GM08714 (cell line): ENCODE data around the gene ETAA1.

Experiments
- H3K4me3 ChIP-seq: fragments of 200-500 bp; sonication (Bioruptor generic); 2 replicates; pipeline ENCODE4 v1.5.1; 2014; ENCODE audit warnings: mild to moderate bottlenecking, low read length, inconsistent platforms
- ZNF274 ChIP-seq: IDR thresholded peaks from 2 replicates; pipeline ENCODE4 v1.6.1; 2012; ENCODE audit warnings: mild to moderate bottlenecking, low read depth, low read length

Gene ETAA1

GRCh38 chr2:67400560-67401485 is 3.7 kb downstream of the ETAA1 start:
- no peak overlapping the region for H3K4me3 ChIP-seq
- TF ChIP-seq ZNF274 = no peak

GRCh38 chr2:67408346-67408745 is 11.2 kb downstream of the ETAA1 start:
- TF ChIP-seq ZNF274 = no peak
- no peak overlapping the region for H3K4me3 ChIP-seq

- no peak overlapping the region for H3K4me3 ChIP-seq
- no peak for TF ChIP-seq ZNF274
Observed at GRCh38 chr2:67412424-67412823, 15.3 kb downstream of the ETAA1 start.

GRCh38 chr2:67414867-67415266 is 17.7 kb downstream of the ETAA1 start:
- no peak for TF ChIP-seq ZNF274
- no peak overlapping the region for H3K4me3 ChIP-seq

- no peak for TF ChIP-seq ZNF274
- H3K4me3 ChIP-seq = no peak overlapping the region
Observed at GRCh38 chr2:67416136-67416535, 19.0 kb downstream of the ETAA1 start.

- no peak overlapping the region for H3K4me3 ChIP-seq
- TF ChIP-seq ZNF274 = no peak
Observed at GRCh38 chr2:67423489-67423888, 26.4 kb downstream of the ETAA1 start.

GRCh38 chr2:67436221-67436620 is 39.1 kb downstream of the ETAA1 start:
- H3K4me3 ChIP-seq = no peak overlapping the region
- no peak for TF ChIP-seq ZNF274

- H3K4me3 ChIP-seq = no peak overlapping the region
- TF ChIP-seq ZNF274 = no peak
Observed at GRCh38 chr2:67437114-67437513, 40.0 kb downstream of the ETAA1 start.

GRCh38 chr2:67438337-67438736 is 41.2 kb downstream of the ETAA1 start:
- no peak overlapping the region for H3K4me3 ChIP-seq
- no peak for TF ChIP-seq ZNF274

- no peak overlapping the region for H3K4me3 ChIP-seq
- TF ChIP-seq ZNF274 = no peak
Observed at GRCh38 chr2:67445652-67446268, 48.6 kb downstream of the ETAA1 start.

GRCh38 chr2:67446491-67446911 is 49.4 kb downstream of the ETAA1 start:
- TF ChIP-seq ZNF274 = no peak
- no peak overlapping the region for H3K4me3 ChIP-seq

- no peak for TF ChIP-seq ZNF274
- no peak overlapping the region for H3K4me3 ChIP-seq
Observed at GRCh38 chr2:67448648-67449047, 51.5 kb downstream of the ETAA1 start.

GRCh38 chr2:67451086-67451832 is 54.1 kb downstream of the ETAA1 start:
- H3K4me3 ChIP-seq = no peak overlapping the region
- TF ChIP-seq ZNF274 = no peak

- TF ChIP-seq ZNF274 = no peak
Observed at GRCh38 chr2:67453310-67453709, 56.2 kb downstream of the ETAA1 start.

GRCh38 chr2:67455219-67456142 is 58.3 kb downstream of the ETAA1 start:
- no peak for TF ChIP-seq ZNF274
- H3K4me3 ChIP-seq = no peak overlapping the region

More at GRCh38 chr2:67453310-67453709, 56.2 kb downstream of the ETAA1 start:
- no peak overlapping the region for H3K4me3 ChIP-seq
